ENCODE measurements around the gene DCAF16.
"Not testable (repeated sequence)": the region's sequence is repeated elsewhere in the genome, so short reads cannot be mapped to it uniquely, and the experiment has no call there.

DCAF16 gene

DNA sequence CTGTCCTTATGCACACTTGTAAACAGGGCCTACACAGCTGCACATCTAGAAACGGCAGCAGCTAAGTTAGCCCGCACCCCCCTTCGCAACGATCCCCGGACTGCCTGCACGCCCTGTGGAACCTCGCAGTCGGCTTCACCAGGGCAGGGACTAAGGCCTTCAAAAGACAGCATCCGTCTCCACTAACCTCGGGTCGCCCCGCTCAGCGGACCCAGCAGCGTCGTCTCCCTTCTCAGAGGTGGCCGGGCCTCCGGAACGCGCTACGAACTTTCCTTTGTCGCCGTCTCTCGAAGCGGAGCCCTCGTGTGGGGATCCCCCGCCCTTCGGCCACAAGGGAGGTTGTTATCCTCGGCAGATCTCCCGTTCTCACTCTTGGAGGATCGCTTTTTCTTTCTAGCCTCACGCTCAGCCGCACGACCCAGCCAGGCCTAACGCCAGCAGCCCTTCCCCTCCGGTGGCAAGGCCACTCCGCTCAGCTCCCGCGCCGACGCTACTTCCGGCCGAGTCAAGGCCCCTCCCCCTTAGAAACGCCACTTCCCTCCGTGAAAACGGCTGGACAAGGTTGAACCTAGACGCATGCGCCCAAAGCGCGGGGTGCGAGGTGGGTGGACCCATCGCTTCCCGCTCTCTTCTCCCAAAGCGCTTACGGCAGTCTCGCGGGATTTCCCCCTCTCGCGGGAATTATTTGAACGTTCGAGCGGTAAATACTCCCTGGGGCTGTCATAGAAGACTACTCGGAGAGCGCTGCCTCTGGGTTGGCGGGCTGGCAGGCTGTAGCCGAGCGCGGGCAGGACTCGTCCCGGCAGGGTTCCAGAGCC lies at the start of gene DCAF16, which contains the start of gene NCAPG:
DCAF16 (minus strand) TSS at position 498 of the 818 bp plus-strand sequence. CDS start 6,616 bp downstream, outside the sequence.
NCAPG (plus strand) TSS at position 720 of the 818 bp plus-strand sequence. CDS start 99 bp downstream, outside the sequence.
- peak; percentile 99 for DNase-seq

GRCh38 chr4:17859793-17860406 lies 49.3 kb upstream of the DCAF16 start:
- DNase-seq: no peak

DNA sequence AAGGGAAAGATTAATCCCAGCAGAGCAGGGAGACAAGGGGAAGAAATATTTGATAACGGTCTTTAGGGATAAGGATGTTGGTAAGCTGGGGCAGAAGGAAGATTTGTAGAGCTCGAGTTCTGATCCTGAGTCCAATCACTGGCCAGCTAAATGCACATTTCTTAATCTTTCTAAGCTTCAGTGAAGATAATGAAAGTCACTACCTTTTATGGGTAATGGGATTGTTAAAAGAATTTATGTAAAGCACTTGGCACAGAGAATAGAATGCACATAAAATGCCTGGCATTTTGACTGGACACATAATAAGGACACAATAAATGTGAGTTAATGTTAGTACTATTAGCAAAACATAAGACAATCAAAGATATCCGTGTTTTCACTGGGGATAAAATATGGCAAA lies 43.5 kb upstream of the DCAF16 start:
- DNase-seq: no peak

- no peak for DNase-seq
These were observed 41.4 kb upstream of the DCAF16 start for GRCh38 chr4:17851959-17852358.

DNA sequence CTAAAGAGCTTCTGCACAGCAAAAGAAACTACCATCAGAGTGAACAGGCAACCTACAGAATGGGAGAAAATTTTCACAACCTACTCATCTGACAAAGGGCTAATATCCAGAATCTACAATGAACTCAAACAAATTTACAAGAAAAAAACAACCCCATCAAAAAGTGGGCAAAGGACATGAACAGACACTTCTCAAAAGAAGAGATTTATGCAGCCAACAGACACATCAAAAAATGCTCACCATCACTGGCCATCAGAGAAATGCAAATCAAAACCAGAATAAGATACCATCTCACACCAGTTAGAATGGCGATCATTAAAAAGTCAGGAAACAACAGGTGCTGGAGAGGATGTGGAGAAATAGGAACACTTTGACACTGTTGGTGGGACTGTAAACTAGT lies 39.7 kb upstream of the DCAF16 start:
- DNase-seq: not testable (repeated sequence)

DNA sequence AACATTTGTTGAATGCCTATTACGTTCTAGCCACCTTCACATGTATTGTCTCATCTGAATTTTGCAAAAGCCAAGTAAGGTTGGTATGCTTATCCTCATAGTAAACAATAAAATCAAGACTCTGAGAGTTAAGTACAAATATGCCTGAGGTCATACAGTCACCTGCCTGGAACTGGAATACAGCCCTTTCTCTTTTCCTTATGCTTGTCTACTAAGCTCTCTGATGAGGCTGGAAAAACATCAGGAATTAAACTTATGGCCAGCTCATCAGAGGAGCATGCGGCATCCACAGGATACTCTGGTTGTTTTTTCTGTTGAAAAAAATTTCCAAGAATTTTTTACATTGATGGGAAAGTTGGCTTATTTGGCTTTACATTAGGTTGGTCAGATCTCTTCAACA lies 35.7 kb upstream of the DCAF16 start:
- no peak for DNase-seq

DNA sequence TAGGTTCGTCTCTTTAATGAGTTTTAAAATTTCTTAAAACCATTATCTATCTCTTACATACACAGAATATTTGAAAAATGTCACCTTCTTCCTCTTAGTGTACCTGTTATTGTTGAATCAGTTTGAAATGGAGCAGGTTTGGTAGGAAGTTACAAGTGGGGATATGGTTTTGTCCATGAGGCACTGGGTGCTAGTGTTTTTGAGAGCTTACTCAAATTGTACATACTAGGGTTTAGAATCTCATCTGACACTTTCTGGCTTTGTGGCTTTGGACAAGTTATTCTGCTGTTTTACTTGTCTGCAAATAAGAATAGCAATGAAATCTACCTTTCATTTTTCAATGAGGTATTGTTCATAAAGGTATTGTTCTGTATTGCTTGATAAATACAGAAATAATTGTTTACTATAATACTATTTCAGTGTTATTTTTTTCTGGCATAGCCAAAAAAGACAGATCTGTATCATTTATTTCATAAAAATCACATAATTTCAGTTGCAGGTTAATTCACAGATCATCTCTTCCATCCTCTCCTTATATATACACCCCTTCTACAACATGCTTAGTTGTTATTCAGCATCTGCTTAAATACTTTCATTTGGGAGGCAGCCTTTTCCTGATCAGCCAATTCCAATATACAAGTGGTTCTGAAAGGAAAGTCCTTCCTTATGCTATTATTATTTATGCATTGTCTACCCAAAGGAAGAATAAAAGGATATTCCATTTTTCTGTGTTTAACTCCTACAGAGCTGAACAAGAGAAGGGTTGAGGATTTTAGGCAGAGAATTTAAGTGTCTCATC lies 13.5 kb upstream of the DCAF16 start:
- DNase-seq: no peak

DNA sequence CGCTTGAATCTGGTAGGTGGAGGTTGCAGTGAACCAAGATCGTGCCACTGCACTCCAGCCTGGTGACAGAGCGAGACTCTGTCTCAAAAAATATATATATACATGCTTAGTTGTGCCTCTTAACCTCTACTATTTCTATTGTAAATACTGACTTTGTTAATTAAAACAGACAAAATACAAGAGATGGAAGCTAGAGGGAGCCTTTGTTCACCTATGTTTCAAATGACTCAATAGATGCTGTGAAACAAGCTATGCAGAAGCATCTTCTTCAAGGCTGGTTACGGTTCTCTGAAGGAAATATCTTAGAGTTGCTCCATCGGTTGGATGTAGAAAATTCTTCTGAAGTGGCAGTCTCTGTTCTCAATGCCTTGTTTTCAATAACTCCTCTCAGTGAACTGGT lies 6.5 kb upstream of the DCAF16 start:
- peak; percentile 12 for DNase-seq

DNA sequence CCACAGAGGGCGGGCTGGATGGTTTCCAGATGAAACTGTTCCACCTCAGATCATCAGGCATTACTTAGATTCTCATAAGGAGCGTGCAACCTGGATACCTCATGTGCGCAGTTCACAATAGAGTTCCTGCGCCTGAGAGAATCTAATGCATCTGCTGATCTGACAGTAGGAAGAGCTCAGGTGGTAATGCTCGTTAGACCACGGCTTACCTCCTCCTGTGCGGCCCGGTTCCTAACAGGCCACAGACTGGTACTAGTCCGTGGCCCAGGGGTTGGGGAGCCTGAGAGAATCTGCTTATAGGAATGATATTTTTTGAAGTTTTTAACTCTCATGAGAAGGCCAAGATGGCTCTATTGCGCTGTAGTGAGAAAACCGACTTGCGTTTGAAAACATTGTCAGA lies 5.6 kb upstream of the DCAF16 start:
- DNase-seq: no peak

GRCh38 chr4:17814140-17814539 lies 3.6 kb upstream of the DCAF16 start:
- DNase-seq: no peak

DNA sequence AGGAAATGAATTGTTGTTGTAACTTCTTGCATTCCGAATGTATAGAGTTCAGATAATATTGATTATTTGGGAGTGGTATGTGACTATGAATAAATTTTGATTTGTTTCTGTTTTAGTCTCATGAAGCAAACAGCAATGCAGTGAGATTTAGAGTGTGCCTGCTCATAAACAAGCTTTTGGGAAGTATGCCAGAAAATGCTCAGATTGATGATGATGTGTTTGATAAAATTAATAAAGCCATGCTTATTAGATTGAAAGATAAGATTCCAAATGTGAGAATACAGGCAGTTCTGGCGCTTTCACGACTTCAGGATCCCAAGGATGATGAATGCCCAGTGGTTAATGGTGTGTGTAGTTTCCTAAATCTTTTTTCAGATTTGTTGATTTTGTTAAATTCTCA lies 2.2 kb upstream of the DCAF16 start:
- no peak for DNase-seq

DNA sequence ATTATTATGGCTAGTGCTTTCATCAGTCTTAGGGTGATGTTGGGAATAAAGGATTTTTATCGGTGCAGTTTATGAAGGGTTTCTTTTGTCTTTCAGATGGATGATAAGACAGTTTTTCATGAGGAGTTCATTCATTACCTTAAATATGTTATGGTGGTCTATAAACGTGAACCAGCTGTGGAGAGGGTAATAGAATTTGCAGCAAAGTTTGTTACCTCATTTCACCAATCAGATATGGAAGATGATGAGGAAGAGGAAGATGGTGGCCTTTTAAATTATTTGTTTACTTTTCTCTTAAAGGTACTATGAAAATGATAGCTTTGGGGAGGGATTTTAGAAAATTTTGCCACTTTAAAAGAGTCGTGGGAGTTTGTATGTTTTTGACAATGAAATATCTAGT lies 1.6 kb upstream of the DCAF16 start:
- DNase-seq: no peak

DNA sequence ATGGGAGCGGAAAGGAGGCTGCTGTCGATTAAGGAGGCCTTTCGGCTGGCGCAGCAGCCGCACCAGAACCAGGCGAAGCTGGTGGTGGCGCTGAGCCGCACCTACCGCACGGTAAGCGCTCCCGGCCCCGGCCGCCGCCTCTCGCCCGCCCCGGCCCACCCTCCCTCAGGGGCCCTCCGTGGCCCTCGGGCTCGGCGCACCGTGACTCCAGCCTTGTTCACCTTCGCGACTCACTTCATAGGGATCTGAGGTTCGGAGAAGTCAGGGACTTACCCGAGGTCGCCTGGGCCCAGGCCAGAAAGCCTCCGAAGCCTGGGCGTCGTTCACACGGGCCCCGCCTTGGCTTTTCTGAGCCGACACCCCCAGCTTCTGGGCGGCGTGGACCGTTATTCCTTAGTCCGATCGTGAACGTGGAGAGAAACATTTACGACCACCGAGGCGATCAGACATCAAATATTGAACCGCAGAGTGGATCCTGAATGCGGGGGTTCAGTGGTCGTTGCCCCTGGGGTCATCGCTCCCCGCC lies 584 bp upstream of the DCAF16 start:
- peak; percentile 59 for DNase-seq

- DNase-seq: no peak
These were observed 890 bp downstream of the DCAF16 start for GRCh38 chr4:17809667-17810066.

GRCh38 chr4:17807446-17807845 lies 3.1 kb downstream of the DCAF16 start:
- no peak for DNase-seq

DNA sequence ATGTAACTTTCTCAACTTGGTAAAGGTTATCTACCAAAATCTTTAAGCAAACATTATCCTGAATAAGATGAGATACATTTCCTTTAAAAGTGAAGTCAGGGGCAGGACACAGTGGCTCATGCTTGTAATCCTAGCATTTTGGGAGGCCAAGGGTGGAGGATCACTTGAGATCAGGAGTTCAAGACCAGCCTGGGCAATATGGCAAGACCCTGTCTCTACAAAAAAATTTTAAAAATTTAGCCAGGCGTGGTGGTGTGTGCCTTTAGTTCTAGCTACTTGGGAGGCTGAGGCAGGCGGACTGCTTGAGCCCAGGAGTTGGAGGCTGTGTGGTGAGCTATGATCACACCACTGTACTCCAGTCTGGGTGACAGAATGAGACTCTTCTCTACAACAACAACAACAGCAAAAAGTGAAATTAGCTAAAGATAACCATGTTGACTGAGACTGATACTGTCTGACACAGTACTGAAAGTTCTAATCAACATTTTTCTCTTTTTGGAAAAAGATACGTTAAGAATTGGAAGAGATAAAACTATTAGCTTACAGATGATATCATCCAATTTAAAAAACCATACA lies 4.9 kb downstream of the DCAF16 start:
- DNase-seq: no peak

DNA sequence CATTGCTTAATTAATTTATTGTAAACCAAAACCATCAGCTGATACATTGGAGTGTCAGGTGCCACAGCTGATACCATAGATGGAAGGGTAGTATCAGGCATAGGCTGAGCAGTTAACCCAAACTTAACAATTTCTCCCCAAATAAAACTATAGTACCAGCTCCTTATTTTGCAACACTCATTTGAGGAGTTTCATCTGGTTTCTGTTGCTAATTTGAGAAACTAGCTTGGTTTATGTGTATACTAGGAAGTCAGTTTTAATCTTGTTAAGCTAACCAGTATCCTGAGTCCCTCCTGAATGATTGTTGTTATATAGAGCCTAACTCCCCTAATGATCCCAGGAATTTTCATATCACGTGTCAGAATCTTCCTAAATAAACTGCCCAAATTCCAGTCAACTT lies 12.7 kb downstream of the DCAF16 start:
- DNase-seq: no peak

- no peak for DNase-seq
These were observed 15.8 kb downstream of the DCAF16 start for GRCh38 chr4:17794730-17795129.

DNA sequence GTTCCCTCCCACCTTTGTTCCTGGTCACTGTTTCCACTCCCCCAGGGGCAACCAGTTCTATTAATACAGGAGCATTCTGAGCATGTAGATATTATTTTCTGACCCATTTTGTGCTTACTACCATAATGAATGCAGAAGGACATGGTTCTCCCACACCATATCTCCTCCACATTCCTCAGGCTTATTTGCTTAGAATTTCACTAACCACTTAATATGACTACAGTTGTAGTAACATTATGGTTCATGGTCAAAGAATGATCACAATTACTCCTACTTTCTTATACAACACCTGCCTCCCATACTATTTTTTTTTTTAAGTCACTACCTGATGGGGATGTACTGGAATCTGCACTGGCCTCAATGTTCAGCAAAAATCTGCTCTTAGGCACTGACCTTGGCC lies 21.6 kb downstream of the DCAF16 start:
- DNase-seq: no peak

DNA sequence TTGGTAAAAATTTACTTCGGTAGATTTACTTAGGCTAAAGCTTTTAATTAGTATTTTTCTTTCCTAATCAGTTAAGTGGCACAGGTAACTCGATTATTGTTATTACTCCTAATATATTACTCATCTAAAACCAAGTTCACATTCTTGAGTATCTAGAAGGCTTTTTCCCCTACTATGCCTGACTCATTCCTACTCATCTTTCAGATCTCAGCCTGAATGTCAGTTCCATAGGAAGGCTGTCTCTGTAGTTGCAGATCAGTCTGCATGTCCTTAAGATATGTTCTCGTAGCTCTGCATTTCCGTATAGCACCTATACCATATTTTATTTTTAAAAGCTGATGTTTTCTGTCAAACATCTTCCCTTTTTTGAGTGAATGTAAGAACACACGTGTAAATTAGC lies 23.2 kb downstream of the DCAF16 start:
- DNase-seq: no peak

- no peak for DNase-seq
These were observed 24.0 kb downstream of the DCAF16 start for GRCh38 chr4:17786567-17786966.

- no peak for DNase-seq
These were observed 24.7 kb downstream of the DCAF16 start for GRCh38 chr4:17785858-17786257.

All from NCI-H146 (cell line).